ENCODE results near the gene SEMA3C. TPM values are rescaled to one million over a fixed set of nuclear protein-coding genes. Genes with fewer than 3 reads are reported as not detected.

Gene SEMA3C
- total RNA-seq, 2 donors from 2014 or later: 3.0 to 3.4 TPM

DNA sequence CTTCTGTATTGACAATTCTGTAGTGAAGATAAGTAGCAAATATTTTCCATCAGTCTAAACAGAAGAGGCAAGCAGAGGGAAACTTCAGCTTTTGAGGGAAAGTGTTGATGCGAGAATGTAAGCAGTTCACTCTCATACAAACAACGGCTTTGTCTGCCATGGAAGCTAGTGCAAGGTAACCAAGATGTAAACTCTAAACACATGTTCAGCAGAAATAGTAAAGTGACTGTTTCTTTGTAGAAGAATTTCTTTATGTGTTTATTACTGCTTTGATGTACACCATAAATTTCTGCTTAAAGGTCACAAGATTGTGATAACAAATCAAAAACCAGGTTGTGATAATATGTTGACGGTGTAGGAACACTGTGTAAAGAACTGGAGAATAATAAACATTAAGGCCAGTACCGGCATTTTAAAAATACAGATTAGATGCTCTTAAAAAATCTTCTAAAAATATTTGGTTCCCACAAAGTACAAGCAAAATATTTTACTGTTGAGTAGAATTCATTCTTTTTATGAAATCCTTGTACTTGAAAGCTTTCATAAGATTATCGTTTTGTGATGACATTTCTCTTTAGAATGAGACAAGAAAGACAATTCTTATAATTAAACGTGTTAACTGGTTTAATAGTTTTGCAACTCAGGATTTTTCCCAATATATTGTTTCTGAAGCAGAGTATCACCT lies 34.2 kb downstream of the SEMA3C start:
- intact Hi-C loops (cut with DNase I): no loop called here
- H3K27ac ChIP-seq: no peak overlapping the region
- ATAC-seq: no peak

GRCh38 chr7:80883154-80884025 lies 35.5 kb downstream of the SEMA3C start:
- intact Hi-C loops (cut with DNase I): no loop called here
- Histone ChIP-seq H3K27ac (peak overlapping the region in 1 of 4 donors; percentile 7), H3K36me3 (replicated peaks in 1 of 2; ENCODE audit: insufficient read depth in 1 of 2, low read depth in 2 of 2) (no peaks in the 10 kb centered on the region), H3K4me1 (no peaks in the 10 kb centered on the region), H3K27me3 (no peaks in the 10 kb centered on the region), H3K4me3 (no peak overlapping the region), H3K9me3 (no peaks in the 10 kb centered on the region)
- peak in 1 of 4 donors; percentile 23 for DNase-seq
- ATAC-seq: peak; percentile 63
- TF ChIP-seq POLR2A (IDR thresholded peaks at IDR 0.05): no peak
- no peak for TF ChIP-seq CTCF (IDR thresholded peaks at IDR 0.05)
- 59 to 63% methylated on average over 2 of the region's 2 CpGs for WGBS, 2 donors

More for the DNA sequence above, 34.2 kb downstream of the SEMA3C start:
- TF ChIP-seq POLR2A (IDR thresholded peaks at IDR 0.05): no peak
- TF ChIP-seq CTCF (IDR thresholded peaks at IDR 0.05): no peak
- no peaks in the 10 kb centered on the region for H3K4me1 ChIP-seq
- WGBS, 2 donors: 56 to 59% methylated on average over 6 of the region's 6 CpGs
- no peaks in the 10 kb centered on the region for H3K27me3 ChIP-seq
- no peak overlapping the region for H3K4me3 ChIP-seq
- no peaks in the 10 kb centered on the region for H3K36me3 ChIP-seq (replicated peaks in 1 of 2; ENCODE audit: insufficient read depth in 1 of 2, low read depth in 2 of 2)
- no peak for DNase-seq
- H3K9me3 ChIP-seq: no peaks in the 10 kb centered on the region

GRCh38 chr7:80882213-80882801 lies 36.5 kb downstream of the SEMA3C start:
- no peaks in the 10 kb centered on the region for H3K27me3 ChIP-seq
- H3K27ac ChIP-seq: no peak overlapping the region
- no peak overlapping the region for H3K4me3 ChIP-seq
- no peak for DNase-seq
- ATAC-seq: no peak
- intact Hi-C loops (cut with DNase I): no loop called here
- no peaks in the 10 kb centered on the region for H3K9me3 ChIP-seq
- no peaks in the 10 kb centered on the region for H3K4me1 ChIP-seq
- WGBS, 2 donors: 72 to 85% methylated on average over 4 of the region's 4 CpGs
- no peaks in the 10 kb centered on the region for H3K36me3 ChIP-seq (replicated peaks in 1 of 2; ENCODE audit: insufficient read depth in 1 of 2, low read depth in 2 of 2)
- TF ChIP-seq POLR2A (IDR thresholded peaks at IDR 0.05): no peak
- TF ChIP-seq CTCF (IDR thresholded peaks at IDR 0.05): no peak

GRCh38 chr7:80881351-80881900 lies 37.4 kb downstream of the SEMA3C start:
- intact Hi-C loops (cut with DNase I): no loop called here
- 80 to 86% methylated on average over 1 of the region's 1 CpG for WGBS, 2 donors
- H3K4me1 ChIP-seq: no peaks in the 10 kb centered on the region
- no peaks in the 10 kb centered on the region for H3K9me3 ChIP-seq
- no peak overlapping the region for H3K4me3 ChIP-seq
- no peaks in the 10 kb centered on the region for H3K36me3 ChIP-seq (replicated peaks in 1 of 2; ENCODE audit: insufficient read depth in 1 of 2, low read depth in 2 of 2)
- no peak for DNase-seq
- ATAC-seq: no peak
- H3K27me3 ChIP-seq: no peaks in the 10 kb centered on the region
- H3K27ac ChIP-seq: no peak overlapping the region
- TF ChIP-seq POLR2A (IDR thresholded peaks at IDR 0.05) (no peak), CTCF (IDR thresholded peaks at IDR 0.05) (no peak)
